Raji (cell line): Measurements from ENCODE around the gene SPTB.

Experiments used
- POLR2A ChIP-seq: IDR thresholded peaks from 2 replicates; pipeline ENCODE4 v1.6.1; 2011; ENCODE audit warnings: low read depth, low read length, control low read depth; ENCODE audit not compliant: insufficient read depth

The SPTB gene

DNA sequence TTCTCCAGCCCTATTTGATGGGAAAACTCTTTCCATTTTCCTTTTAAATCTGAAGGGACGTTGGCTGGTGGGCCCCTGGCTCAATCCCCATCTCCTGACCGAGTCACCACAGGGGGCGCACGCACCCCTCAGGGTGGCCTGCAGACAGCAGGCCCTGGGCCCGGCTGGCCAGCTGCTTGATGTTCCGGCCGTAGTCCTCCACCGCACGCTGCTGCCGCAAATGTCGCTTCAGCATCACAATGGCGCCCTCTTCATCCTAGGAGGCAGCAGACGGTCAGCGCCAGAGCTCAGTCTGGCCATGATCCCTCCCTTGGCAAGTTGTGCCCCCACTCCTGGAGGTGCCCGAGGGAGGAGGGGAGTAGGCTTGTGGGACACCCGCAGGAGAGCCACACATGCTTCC is 105.4 kb downstream of the SPTB start:
- TF ChIP-seq POLR2A: no peak

DNA sequence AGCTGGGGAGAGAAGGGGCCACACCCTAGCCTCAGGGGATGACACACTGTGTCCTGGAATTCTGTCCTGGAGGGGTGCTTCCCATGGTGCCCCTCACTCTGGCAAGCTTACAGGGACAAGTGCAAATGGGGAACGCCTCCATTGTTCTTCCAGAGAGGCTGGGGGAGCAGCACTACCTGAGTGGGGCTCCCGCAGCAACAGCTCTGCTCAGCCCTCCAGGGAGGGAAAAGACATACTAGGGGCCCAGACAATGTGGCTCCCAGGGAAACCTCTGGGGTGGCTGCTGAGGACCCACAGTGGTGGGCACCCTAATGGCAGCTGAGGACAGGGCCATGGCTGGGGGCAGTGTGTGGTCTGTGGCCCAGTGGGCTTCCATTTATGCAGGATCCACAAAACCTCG is 106.1 kb downstream of the SPTB start:
- TF ChIP-seq POLR2A: no peak

DNA sequence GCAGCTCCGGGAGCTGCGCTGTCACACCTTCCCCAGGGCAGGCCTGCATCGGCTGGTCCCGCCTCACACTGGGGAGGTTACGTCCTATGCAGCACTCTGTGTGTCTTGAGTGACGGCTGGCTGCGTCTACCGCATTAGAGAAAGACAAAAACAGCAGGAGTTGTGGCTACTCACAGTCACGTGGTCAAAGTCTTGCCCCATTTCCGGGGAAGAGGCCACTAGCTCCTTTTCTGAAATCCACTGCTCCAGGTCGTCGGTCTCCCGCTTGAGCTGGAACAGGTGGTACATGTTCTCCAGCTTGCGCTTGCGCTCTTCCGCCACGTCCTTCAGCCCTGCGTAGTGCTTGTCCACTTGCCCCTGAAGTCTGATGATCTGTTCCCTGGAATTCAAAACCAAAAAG is 106.7 kb downstream of the SPTB start:
- TF ChIP-seq POLR2A: no peak

DNA sequence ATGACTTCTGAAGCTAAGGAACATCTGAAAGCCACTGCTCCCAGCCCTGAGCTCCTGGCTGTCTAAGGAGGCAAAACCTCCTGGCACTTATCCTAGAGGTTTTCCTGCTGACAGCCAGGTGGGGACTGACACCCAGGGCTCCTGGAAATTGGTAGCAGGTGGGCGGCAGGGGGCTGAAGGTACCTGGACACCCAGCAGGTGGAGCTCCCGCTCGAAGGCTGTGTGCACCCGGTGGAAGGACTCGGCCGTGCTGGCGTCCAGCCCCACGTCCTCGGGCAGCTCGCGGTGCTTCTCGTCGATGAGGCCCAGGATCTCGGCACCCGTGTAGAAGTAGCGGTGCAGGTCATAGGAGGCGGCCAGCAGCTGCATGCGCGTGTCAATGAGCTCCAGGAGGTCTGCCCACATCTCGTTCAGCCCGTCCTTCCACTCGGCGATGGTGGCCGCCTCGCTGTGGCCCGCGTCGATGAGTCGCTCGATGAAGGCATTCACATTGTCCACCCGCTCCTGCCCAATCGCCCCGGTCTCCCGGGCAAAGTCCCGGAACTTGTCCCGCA is 107.2 kb downstream of the SPTB start:
- TF ChIP-seq POLR2A: no peak

DNA sequence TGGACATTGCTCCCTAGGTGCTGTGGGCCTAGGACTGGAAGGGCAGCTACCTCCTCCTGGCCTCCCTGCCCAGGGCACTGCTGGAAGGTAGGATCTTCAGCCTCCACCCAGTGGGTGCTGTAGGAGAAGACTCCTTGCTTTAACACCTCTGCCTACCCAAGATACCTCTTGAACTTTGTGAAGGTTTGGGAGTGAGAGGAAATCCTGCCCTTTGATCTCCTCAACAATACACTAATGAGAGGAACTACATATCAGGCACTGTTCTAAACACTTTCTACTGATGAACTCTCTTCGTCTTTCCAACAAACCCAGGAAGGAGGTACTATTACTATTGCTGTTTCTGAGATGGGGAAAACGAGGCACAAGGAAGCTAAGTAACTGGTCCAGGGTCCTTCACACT is 108.5 kb downstream of the SPTB start:
- TF ChIP-seq POLR2A: no peak

DNA sequence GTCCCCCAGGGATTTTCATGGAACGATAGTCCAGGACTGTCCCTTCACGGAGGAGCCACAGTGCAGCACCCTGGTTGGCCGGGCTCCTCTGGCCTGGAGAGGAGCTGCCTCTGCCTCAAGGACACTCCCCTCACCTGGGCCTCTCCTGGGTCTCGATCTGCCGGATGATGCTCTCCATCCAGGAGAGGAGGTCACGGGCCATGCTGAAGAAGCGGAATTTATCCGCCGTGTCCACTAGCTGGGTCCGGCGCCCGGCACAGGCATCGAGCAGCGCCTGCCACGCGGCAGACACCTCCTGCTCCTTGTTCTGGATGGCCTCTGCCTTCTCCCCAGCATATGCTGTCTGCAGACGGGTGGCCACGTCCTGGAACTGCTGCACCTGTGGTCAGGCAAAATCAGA is 109.0 kb downstream of the SPTB start:
- TF ChIP-seq POLR2A: no peak

DNA sequence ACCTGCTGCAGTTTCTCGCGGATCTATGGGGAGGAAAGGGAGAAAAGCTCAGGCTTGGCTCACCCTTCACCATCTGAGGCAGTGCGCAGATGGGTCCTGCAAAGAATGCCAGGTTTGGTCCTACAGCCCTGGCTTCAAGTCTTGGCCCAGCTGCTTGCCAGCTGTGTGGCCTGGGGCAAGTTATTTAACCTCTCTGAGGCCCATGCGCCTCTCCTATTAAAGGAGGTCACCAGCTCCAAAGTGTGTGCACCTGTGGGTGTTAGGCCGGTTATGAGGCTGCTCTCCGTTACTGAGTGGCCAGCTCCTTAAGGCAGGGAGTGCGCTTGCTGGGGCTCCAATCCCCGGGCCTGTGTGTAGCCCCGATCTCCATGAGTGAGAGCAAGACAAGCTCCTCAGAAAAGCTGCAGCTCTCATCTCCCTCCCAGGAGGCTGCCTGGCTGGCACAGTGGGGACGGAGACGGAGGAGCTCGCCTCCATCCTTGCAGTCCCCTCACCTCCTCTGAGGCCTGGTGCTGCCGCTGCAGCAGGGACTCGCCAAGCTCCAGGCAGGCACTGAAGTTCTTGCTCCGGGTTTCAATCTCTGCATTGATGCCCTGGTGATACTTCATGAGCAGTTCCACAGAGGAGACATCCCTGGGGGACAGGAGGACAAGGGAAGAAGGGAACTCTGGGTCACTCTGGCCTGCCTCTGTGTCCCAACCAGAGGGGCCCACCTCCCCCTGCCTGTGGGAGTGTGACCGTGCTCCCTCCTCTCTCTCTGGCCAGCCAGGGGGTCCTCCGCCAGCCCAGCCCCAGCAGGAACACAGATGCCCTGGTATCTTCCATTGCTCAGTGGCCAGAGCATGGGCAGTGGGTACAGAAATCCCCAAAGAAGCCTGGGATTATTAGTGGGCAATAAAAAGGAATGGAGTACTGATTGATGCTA is 110.3 kb downstream of the SPTB start:
- TF ChIP-seq POLR2A: no peak

DNA sequence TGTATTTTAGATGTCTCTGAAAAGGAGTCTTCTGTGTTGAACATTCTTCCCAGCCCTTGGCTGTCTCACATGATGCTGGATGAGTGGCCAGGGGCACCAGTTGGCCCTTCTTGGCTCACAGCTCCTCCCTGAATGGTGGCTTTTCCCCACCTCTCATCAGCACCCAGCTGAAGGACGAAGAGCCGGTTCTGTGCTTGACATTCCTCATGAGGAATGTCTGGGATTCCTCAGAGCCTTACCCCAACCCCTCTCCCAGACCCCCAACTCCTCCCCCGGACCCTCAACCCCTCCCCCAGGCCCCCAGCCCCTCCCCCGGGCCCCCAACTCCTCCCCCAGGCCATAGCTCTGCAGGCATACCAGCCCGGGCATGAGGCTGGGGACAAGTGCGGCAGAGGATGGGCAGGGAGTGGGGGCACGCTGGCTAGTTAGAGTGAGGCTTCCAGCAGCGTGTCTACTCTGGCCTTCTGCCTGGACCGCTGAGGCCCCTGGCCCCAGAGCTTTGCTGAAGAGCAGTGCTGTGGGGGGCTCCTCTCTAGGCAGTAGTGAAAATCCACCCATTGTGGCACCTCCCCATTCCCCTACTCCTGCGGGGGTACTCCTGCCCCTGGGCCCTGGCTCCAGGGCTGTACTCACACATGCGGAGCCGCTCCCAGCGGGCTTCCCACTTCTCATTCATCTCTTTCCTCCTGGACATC is 111.2 kb downstream of the SPTB start:
- TF ChIP-seq POLR2A: no peak

DNA sequence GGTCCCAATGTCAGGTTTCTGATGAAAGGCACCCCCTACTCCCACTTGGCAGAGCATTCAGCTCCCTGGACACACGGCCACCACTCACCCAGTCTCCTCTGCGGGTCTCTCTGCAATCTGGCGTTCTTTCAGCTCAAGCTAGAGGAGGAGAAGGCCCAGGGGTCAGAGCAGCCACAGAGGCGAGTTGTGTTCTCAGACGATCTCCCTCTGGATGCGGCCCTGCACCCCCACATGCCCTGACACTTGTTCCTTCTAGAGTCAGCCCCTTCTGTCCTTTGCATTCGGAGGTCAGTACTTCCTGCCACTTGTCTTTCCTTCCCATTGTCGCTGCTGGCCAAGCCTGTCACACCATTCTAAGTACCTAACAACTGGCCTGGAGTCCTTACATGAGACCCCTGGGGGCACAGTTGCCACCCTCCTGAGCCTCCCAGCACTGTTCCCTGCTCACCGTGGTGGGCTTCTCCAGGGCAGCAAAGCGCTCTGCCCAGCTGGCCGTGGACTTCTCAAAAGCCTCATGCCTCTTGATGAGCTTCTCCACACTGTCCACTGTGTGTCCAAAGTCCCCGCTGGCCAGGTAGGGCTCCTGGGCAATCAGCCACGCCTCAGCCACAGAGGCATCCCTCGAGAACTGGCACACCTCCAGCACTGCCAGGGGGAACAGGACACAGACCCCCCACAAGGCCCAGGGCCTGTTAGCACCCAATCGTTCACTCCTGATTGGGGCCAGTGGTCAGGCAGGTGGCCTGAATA is 112.3 kb downstream of the SPTB start:
- TF ChIP-seq POLR2A: no peak

DNA sequence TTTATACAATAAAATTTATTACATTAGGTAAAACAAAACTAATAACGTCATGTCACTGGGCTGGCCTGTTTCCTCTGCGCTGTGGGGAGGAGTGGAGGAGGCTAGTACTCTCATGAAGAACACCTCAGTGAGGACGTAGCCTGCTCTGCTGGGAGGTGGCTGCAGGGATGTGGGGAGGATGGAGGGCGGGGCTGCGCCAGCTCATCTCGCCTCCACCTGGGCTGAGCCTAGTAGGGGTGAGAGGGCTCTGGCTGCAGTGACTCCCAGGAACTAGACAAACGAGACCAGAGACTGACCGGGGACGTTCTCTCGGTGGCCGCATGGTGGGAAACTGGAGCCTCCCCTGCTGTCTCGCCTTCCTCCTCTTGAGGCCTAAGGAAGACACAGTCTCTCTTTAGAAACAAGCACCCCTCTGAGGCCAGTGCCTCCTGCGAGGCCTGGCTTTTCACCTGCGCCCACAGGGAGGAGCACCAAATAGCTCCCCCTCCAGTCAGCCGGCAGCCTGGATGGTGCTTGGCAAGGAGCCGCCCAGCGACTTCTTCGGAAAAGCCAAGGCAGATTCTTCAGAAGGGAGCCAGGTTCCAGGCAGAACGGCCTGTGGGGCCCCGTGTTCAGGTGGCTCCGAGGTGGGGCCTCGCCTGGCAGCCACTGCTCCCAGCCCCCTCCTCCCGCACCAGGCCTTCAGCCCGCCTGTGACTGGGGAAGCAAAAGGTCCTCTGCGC is 113.1 kb downstream of the SPTB start:
- TF ChIP-seq POLR2A: no peak

DNA sequence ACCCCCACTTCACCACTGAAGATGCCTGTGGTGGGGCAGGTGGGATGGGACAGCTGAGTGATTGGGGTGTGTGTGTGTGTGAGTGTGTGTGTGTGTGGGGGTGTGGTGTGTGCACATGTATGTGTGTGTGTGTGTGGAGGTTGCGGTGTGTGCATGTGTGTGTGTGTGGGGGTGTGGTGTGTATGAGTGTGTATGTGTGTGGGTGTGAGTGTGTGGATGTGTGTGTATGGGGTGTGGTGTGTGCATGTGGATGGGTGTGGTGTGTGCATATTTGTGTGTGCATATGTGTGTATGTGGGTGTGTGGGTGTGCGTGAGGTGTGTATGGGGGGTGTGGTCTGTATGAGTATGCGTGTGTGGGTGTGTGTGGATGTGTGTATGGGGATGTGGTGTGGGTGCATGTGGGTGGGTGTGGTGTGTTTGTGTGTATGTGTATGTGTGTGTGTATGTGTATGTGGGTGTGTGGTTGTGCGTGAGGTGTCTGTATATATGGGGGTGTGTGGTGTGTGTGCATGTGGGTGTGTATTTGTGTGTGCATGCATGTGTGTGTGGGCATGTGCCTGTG is 113.9 kb downstream of the SPTB start:
- no peak for TF ChIP-seq POLR2A

DNA sequence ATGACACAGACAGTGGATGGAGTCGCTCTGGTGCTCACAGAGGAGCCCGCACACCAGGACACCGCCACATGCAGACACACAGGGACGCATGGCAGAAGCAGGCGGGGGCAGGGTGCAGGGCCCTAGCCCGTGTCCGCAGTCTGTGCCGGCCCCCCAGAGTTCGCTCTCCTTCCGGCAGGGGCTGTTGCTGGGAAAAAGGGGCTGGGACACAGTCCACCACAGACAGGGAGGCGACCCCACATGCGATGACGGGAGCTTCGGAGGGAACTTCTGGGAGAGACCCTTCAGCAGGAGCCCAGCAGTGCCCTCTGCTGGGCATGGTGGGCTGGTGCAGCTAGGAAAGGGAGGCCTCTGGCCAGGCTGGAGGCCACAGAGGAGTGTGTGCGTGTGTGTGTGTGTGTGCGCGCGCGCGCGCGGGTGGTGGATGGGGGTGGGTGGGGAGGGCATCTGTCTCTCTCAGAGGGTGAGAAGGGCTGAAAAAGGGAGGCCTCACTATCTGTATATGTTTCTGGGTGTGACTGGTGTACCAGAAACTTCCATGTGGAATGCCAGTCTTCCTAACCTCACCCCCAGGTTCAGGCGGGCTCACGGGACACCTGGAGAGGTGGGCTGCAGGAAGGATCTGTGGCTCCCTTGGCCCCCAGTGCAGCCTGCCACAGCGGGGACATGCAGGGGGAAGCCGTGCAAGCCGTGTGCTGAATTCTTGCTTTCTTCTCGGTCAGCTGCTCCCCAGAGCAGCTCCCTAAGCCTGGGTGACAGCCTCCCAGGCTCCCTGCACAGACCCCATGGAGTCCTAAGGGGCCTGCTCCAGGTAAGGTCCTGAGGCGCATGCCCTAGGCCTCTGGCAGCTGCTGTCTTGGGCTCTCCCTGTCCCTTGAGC is 114.8 kb downstream of the SPTB start:
- no peak for TF ChIP-seq POLR2A

DNA sequence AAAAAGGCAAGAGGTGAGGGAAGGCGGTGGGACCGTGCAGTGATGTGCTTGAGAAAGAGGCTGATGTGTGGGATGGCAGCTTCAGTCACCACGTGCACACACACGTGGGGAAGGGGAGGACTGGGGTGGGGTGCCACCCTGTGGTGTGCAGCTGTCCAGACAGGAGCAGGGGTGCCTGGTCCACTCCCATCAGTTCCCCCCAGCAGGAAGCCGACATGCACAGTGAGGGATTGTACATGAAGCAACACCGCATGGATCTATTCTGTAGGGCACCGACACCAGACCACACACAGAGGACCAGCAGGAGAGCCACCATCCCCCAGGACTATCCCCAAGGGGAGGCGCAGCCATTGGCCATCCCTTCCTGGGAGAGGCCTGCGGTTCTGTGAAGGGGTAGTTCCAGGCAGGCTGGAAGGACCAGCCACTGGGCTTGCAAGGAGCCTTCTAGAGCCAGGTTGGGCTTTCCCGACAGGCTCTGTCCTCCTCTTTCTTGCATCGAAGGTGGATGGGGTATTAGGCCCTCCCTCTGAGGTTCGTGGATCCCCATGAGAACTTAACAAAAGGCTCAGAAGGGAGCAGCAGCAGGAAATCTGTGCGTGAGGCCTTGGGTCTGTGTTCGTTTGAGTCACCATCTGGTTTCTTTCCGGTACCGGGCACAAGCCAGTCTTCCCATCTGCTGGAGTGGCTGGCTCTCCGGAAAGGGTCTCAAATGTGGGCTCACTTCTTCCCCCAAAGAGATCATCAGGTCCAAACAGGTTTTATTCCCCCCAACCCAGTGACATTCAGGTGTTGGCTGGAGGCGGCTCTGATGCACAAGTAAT is 115.7 kb downstream of the SPTB start:
- TF ChIP-seq POLR2A: no peak
